Thymus (tissue), 11 donors: Measurements from ENCODE around the gene ADAMTSL1. TPM values are rescaled to one million over a fixed set of nuclear protein-coding genes. Genes with fewer than 3 reads are reported as not detected.

Source experiments
- DNase-seq, 9 donors: peaks; one replicate each; pipeline ENCODE4 v3.0.0-alpha.2; 2013; ENCODE audit warnings: low spot score in 9 of 9, low read depth in 6 of 9, missing footprints in 1 of 9
- H3K27ac ChIP-seq, 2 donors: one replicate each; pipeline ENCODE4 v1.5.1; 2013; ENCODE audit warnings: control low read depth in 1 of 2, low read depth in 1 of 2, low read length in 1 of 2, mild to moderate bottlenecking in 1 of 2, moderate library complexity in 1 of 2
- H3K27me3 ChIP-seq, 2 donors: one replicate each; pipeline ENCODE4 v1.5.1; 2013; ENCODE audit warnings: low read length in 1 of 2; ENCODE audit not compliant: control insufficient read depth in 2 of 2, insufficient read depth in 1 of 2
- H3K36me3 ChIP-seq, 2 donors: one replicate each; pipeline ENCODE4 v1.5.1; 2013; ENCODE audit warnings: low read length in 1 of 2, mild to moderate bottlenecking in 1 of 2, moderate library complexity in 1 of 2; ENCODE audit not compliant: control insufficient read depth in 2 of 2, insufficient read depth in 2 of 2
- H3K4me1 ChIP-seq, 2 donors: one replicate each; pipeline ENCODE4 v1.5.1; 2013; ENCODE audit warnings: low read length in 2 of 2; ENCODE audit not compliant: control insufficient read depth in 2 of 2, insufficient read depth in 2 of 2
- H3K4me3 ChIP-seq, 2 donors: one replicate each; pipeline ENCODE4 v1.5.1; 2013; ENCODE audit warnings: low read length in 2 of 2, control low read depth in 1 of 2, mild to moderate bottlenecking in 1 of 2
- H3K9me3 ChIP-seq, 2 donors: one replicate each; pipeline ENCODE4 v1.5.1; 2013; ENCODE audit warnings: low read length in 1 of 2, mild to moderate bottlenecking in 1 of 2; ENCODE audit not compliant: control insufficient read depth in 2 of 2, insufficient read depth in 1 of 2
- WGBS: extraction: QIAGEN DNeasy Blood & Tissue Kit; methylation state at CpG from one replicate; pipeline ENCODE4 v1.1.7; 2013; 5-methylcytosine and 5-hydroxymethylcytosine counted together
- polyA plus RNA-seq: library from polyadenylated mRNA; stranded (reverse); fragments of 200-250 nt; gene quantifications from one replicate; pipeline ENCODE4 v1.2.3, GENCODE V29; 2013
- total RNA-seq: library from RNA; stranded (reverse); fragments of 120-200 nt; gene quantifications from one replicate; pipeline ENCODE4 v1.2.4, GENCODE V29; 2013
- donor health status: healthy.

The ADAMTSL1 gene
- total and polyA plus RNA-seq, 2 donors: 0.34 to 2.3 TPM

DNA sequence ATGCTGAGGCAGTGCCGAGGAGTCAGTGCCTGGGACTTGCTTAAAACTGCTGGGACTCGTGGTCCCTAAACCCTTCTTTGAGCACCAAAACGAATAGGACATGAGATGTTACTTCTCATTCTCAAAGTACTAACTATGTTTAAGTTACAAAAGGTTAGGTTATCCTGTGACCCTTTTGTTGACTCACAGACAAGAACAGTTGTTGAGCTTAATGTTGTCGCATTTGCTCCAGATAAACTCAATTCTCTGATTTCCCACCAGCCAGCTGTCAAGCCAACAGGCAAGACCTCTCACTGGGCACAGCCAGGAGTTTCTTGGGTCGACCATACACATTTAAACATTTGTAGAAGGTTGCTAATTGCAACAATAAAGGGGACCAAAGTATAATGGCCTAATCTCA is 249.4 kb downstream of the ADAMTSL1 start:
- no peaks in the 10 kb centered on the region for H3K36me3 ChIP-seq
- H3K27ac ChIP-seq: no peak overlapping the region
- 86% methylated on average over 5 of the region's 5 CpGs for WGBS
- no peaks in the 10 kb centered on the region for H3K27me3 ChIP-seq
- H3K4me1 ChIP-seq: no peaks in the 10 kb centered on the region
- no peak overlapping the region for H3K4me3 ChIP-seq
- H3K9me3 ChIP-seq: no peaks in the 10 kb centered on the region
- DNase-seq: no peak

DNA sequence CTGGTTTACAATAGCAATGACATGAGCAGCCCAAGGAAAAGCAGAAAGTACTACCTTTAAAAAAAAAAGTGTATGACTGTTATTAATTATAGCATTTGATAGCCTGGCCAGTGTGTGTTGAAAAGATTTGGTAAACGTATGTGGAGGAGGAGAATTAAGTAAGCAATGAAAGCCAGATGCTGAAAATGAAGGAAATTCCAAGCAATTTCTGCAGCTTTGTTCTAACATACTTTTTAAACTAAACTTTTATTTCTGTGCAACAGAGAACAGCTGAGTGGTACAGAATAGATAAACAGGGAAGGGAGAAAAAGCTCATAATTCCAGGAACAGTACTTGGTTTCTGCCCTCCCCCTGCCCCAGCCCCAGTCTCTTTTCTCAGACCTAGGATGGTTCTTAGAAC is 252.6 kb downstream of the ADAMTSL1 start:
- H3K4me3 ChIP-seq: no peak overlapping the region
- H3K27me3 ChIP-seq: no peaks in the 10 kb centered on the region
- DNase-seq: no peak
- H3K36me3 ChIP-seq: no peaks in the 10 kb centered on the region
- no peaks in the 10 kb centered on the region for H3K4me1 ChIP-seq
- 76% methylated on average over 1 of the region's 1 CpG for WGBS
- H3K27ac ChIP-seq: no peak overlapping the region
- no peaks in the 10 kb centered on the region for H3K9me3 ChIP-seq

DNA sequence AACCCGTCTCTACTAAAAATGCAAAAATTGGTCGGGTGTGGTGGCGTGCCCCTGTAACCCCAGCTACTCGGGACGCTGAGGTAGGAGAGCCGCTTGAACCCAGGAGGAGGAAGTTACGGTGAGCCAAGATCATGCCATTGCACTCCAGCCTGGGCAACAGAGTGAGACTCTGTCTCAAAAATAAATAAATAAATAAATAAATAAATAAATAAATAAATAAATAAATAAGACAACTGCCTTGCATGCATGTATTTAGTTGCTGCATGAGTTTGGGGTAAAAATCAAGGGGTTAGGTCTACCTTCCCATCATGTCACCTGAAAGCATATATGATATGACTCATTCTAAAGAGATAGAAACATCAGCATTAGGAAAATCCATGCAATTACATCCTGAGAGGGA is 254.0 kb downstream of the ADAMTSL1 start:
- Histone ChIP-seq H3K27me3 (no peaks in the 10 kb centered on the region), H3K27ac (no peak overlapping the region), H3K4me1 (no peaks in the 10 kb centered on the region), H3K4me3 (no peak overlapping the region), H3K9me3 (no peaks in the 10 kb centered on the region), H3K36me3 (no peaks in the 10 kb centered on the region)
- no peak for DNase-seq
- over 99% methylated on average over 7 of the region's 7 CpGs for WGBS

DNA sequence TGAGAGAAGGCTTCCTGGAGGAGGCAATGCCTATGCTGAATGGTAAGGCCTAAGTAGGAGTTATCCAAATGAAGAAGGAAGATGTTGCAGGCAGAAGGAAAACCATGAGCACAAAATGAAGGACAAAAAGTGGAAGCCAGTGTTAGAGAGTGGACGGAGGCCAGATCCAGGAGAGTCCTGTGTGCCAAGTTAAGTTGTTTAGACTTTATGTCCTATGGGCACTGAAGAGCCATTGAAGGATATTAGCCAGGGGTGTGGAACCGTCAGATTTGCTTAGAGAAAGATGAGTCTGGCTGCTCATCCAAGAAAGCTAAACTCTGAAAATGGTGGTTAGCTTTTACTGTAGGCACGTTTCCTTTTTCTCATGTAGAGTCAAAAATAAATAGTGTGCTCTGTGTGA is 254.7 kb downstream of the ADAMTSL1 start:
- 95% methylated on average over 3 of the region's 3 CpGs for WGBS
- Histone ChIP-seq H3K4me3 (no peak overlapping the region), H3K36me3 (no peaks in the 10 kb centered on the region), H3K4me1 (no peaks in the 10 kb centered on the region), H3K27me3 (no peaks in the 10 kb centered on the region), H3K9me3 (no peaks in the 10 kb centered on the region), H3K27ac (no peak overlapping the region)
- DNase-seq: no peak

DNA sequence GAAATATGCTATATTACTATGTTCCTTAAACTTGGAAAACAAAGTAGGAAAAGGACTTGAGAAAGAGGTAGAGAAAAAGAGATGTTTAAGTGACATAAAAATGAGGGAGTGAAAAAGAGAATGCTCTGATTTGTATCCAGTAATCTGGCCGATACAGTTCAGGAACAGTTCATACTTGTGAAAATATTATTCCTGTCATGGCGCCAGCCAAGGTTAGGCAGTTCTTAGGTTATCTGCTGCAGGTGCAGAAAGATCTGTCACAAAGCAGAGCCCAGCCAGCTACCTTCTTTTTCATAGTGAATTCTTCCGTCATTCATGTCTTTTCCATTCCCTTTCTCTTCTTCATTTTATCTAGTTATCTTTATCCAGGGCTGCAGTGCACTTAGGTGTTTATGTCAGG is 256.3 kb downstream of the ADAMTSL1 start:
- Histone ChIP-seq H3K4me3 (no peak overlapping the region), H3K27ac (no peak overlapping the region), H3K36me3 (no peaks in the 10 kb centered on the region), H3K4me1 (no peaks in the 10 kb centered on the region), H3K27me3 (no peaks in the 10 kb centered on the region), H3K9me3 (no peaks in the 10 kb centered on the region)
- no peak for DNase-seq
- WGBS: 96% methylated on average over 3 of the region's 3 CpGs

DNA sequence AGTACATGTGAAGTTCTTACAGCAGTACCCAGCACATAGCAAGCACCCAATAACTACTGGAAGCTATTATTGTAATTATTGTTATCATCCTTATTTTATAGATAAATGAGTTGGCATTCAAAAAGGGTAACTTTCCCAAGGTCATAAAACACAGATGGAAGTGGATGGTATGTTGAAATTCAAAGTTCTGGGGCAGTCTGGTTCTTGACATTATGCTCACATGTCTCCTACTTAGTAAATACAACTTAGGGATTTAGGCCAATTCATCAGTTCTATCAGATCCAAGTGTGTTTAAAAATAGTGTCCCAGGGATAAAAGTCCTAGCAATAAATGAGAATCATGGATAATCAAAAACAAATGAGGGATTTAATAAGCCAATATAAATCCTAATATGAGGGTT is 265.2 kb downstream of the ADAMTSL1 start:
- Histone ChIP-seq H3K4me3 (no peak overlapping the region), H3K4me1 (no peaks in the 10 kb centered on the region), H3K36me3 (no peaks in the 10 kb centered on the region), H3K9me3 (no peaks in the 10 kb centered on the region), H3K27ac (no peak overlapping the region), H3K27me3 (no peaks in the 10 kb centered on the region)
- DNase-seq: no peak

DNA sequence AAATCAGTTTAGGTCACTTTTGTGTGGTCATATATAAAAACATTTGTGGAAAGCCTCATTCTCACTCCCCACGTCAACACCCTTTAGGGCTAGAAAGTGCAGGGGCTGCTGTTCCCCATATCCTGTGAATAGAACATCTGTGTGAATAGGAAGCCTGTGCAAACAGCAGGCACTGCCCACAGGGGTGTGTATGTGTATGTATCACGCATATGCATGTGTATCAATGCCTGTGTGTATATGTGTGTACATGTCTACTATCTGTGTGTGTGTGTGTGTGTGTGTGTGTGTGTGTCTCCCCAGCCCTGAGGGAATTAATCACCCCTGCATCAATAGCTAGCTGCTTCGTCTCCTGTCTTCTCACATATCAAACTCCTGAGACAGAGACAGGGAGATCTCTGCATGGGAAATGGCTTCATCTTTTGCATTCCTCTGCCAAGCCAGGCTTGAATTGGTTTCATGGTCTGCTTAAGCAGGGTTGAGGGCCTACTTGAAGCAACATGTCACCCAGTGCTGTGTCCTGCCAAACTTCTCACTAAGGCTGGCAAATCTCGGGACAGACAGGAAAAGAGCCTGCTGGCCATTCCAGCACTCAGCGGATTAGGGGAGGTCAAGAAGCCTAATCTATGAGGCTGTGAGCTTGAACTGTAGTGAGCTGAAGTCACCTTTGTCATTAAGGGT is 265.8 kb downstream of the ADAMTSL1 start:
- no peak overlapping the region for H3K27ac ChIP-seq
- no peak for DNase-seq
- H3K4me3 ChIP-seq: no peak overlapping the region
- 94% methylated on average over 5 of the region's 5 CpGs for WGBS
- no peaks in the 10 kb centered on the region for H3K27me3 ChIP-seq
- H3K36me3 ChIP-seq: no peaks in the 10 kb centered on the region
- no peaks in the 10 kb centered on the region for H3K4me1 ChIP-seq
- no peaks in the 10 kb centered on the region for H3K9me3 ChIP-seq

DNA sequence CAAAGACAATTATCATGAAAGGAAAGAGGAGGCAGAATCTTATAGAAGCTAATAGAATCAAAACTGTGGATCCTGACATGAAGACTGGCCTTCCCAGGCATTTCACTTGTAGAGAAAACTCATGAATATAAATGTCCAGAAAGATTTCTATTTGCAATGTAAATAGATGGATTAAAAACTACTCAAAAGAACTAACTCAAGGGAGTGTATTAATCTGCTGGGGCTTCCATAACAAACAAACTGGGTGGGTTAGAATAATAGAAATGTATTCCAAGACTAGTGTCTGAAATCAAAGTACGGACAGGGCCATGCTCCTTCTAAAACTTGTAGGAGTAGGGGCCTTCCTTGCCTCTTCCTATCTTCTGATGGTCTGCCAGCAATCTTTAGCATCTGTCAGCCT is 267.4 kb downstream of the ADAMTSL1 start:
- WGBS: 98% methylated on average over 1 of the region's 1 CpG
- DNase-seq: no peak
- Histone ChIP-seq H3K36me3 (no peaks in the 10 kb centered on the region), H3K4me1 (no peaks in the 10 kb centered on the region), H3K27me3 (no peaks in the 10 kb centered on the region), H3K27ac (no peak overlapping the region), H3K9me3 (no peaks in the 10 kb centered on the region), H3K4me3 (no peak overlapping the region)

DNA sequence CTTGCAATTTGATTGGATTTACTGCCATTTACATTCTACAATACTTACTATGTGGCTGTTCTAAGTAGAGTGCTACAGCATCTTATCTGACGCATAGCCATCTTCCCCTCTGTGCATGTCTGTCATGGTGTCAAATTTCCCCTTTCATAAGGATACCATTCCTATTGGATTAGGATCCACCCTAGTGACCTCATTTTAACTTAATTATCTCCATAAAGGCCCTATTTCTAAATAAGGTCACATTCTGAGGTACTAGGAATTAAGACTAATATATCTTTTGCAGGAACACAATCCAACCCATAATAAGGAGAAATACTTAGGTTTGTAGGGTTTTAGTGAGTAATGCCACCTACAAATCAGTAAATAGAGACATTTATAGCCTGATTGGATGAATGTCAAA is 268.0 kb downstream of the ADAMTSL1 start:
- DNase-seq: no peak
- Histone ChIP-seq H3K27ac (no peak overlapping the region), H3K9me3 (no peaks in the 10 kb centered on the region), H3K27me3 (no peaks in the 10 kb centered on the region), H3K4me1 (no peaks in the 10 kb centered on the region), H3K4me3 (no peak overlapping the region), H3K36me3 (no peaks in the 10 kb centered on the region)
- 95% methylated on average over 1 of the region's 1 CpG for WGBS

DNA sequence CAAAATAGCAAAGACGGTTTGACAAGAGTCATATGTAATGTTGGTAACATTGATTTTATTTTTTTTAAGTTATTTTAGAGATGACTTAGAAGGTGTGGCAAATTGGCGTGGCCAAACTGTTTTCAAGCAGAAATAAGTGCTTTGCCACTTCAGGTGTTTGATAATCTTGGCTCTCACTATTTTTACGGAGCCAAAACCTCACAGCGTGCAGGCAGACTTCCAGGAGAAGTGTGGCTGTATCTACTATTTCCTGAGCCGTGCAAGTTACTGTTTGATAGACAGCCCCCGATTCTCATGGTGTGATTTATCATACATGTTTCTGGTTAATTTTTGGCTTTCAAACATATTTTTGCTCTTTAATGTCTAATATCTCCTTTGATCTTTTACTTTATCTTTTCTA is 269.5 kb downstream of the ADAMTSL1 start:
- Histone ChIP-seq H3K9me3 (no peaks in the 10 kb centered on the region), H3K27me3 (no peaks in the 10 kb centered on the region), H3K36me3 (no peaks in the 10 kb centered on the region), H3K4me1 (no peaks in the 10 kb centered on the region), H3K4me3 (no peak overlapping the region), H3K27ac (no peak overlapping the region)
- no peak for DNase-seq
- WGBS: 59% methylated on average over 6 of the region's 6 CpGs
